GM12878 (cell line): ENCODE results near the gene NCKAP5. TPM values are rescaled to one million over a fixed set of nuclear protein-coding genes. Genes with fewer than 3 reads are reported as not detected.

Source experiments
- BRCA1 ChIP-seq: IDR thresholded peaks from 2 replicates; pipeline ENCODE4 v1.6.1; 2011; ENCODE audit warnings: low read depth, low read length, improper control_type of control experiment
- MYB ChIP-seq: fragments of 150-350 bp; IDR thresholded peaks from 2 replicates; pipeline ENCODE4 v1.6.1; 2014; ENCODE audit warnings: mild to moderate bottlenecking, low read depth, low read length, borderline replicate concordance
- SUZ12 ChIP-seq: fragments of 200-600 bp; sonication (generic); IDR thresholded peaks from one replicate; pipeline ENCODE4 v1.6.1; 2018; ENCODE audit warnings: antibody characterized with exemption, mild to moderate bottlenecking; ENCODE audit not compliant: unreplicated experiment
- YBX1 ChIP-seq: fragments of 450-650 bp; IDR thresholded peaks from 2 replicates; pipeline ENCODE4 v1.6.1; 2016; ENCODE audit warnings: antibody characterized with exemption
- ZNF24 ChIP-seq: fragments of 450-650 bp; IDR thresholded peaks from 2 replicates; pipeline ENCODE4 v1.6.1; 2017; ENCODE audit warnings: antibody characterized with exemption, mild to moderate bottlenecking
- polyA plus RNA-seq, 11 experiments: library from polyadenylated mRNA; depleted of rRNA in 4 of 11; unstranded in 6 of 11; stranded (reverse) in 5 of 11; fragments of >200 nt; fragmentation: Nextera tagmentation in 4 of 11; fragmentation: Illumina TruSeq in 1 of 11; extraction: Ambion mirVana in 4 of 11; extraction: Trizol in 1 of 11; gene quantifications; 1 replicate in 1 of 11; 2 replicates in 10 of 11; pipeline versions ENCODE4 v1.2.1 to v1.2.3, GENCODE V29; 2011 to 2016; ENCODE audit warnings: inconsistent platforms in 2 of 11, missing spikeins in 2 of 11, low read depth in 1 of 11
- total RNA-seq, 4 experiments: library from RNA; depleted of rRNA in 3 of 4; stranded (reverse); fragments of >200 nt in 3 of 4; fragmentation: Illumina TruSeq in 1 of 4; extraction: Trizol in 1 of 4; gene quantifications; 2 replicates each; pipeline versions ENCODE4 v1.2.1 to v1.2.3, GENCODE V29; 2013 to 2021
- TF ChIP-seq, protein P1 (sequence below): fragments of 150-350 bp; IDR thresholded peaks from 2 replicates; pipeline ENCODE4 v1.6.1; 2016; ENCODE audit warnings: low read depth, low read length
- TF ChIP-seq, protein P2 (sequence below): IDR thresholded peaks from 2 replicates; pipeline ENCODE4 v1.6.1; 2012; ENCODE audit warnings: mild to moderate bottlenecking, low read depth, low read length

NCKAP5 gene
- total and polyA plus RNA-seq, 10 of the 15 experiments (the other 5 are each of a cell fraction or from before 2014, with no cell fraction given) = 0.06 to 0.44 (median 0.16) TPM

DNA sequence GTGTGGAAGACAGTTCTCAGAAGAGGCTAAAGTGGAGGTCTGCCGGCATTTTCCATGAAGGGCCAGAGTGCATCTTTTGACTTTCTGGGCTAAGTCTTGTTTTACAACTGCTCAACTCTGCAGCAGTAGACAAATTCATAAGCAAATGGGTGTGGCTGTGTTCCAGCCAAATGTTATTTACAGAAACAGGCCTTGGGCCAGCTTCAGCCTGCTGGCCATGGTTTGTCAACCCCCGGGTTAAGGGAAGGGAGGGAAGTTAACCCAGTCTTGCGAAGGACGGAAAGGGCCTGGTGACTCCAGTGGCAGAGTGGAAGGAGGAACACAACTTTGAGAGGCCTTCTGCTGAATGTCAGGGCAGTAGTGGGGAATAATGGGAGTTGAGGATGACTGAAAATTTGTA lies 34.3 kb upstream of the NCKAP5 start (continued):
- TF ChIP-seq, protein P1, sequence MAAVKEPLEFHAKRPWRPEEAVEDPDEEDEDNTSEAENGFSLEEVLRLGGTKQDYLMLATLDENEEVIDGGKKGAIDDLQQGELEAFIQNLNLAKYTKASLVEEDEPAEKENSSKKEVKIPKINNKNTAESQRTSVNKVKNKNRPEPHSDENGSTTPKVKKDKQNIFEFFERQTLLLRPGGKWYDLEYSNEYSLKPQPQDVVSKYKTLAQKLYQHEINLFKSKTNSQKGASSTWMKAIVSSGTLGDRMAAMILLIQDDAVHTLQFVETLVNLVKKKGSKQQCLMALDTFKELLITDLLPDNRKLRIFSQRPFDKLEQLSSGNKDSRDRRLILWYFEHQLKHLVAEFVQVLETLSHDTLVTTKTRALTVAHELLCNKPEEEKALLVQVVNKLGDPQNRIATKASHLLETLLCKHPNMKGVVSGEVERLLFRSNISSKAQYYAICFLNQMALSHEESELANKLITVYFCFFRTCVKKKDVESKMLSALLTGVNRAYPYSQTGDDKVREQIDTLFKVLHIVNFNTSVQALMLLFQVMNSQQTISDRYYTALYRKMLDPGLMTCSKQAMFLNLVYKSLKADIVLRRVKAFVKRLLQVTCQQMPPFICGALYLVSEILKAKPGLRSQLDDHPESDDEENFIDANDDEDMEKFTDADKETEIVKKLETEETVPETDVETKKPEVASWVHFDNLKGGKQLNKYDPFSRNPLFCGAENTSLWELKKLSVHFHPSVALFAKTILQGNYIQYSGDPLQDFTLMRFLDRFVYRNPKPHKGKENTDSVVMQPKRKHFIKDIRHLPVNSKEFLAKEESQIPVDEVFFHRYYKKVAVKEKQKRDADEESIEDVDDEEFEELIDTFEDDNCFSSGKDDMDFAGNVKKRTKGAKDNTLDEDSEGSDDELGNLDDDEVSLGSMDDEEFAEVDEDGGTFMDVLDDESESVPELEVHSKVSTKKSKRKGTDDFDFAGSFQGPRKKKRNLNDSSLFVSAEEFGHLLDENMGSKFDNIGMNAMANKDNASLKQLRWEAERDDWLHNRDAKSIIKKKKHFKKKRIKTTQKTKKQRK = no peak
- TF ChIP-seq ZNF24 (no peak), SUZ12 (no peak), BRCA1 (no peak), MYB (no peak), YBX1 (no peak)
- TF ChIP-seq, protein P2, sequence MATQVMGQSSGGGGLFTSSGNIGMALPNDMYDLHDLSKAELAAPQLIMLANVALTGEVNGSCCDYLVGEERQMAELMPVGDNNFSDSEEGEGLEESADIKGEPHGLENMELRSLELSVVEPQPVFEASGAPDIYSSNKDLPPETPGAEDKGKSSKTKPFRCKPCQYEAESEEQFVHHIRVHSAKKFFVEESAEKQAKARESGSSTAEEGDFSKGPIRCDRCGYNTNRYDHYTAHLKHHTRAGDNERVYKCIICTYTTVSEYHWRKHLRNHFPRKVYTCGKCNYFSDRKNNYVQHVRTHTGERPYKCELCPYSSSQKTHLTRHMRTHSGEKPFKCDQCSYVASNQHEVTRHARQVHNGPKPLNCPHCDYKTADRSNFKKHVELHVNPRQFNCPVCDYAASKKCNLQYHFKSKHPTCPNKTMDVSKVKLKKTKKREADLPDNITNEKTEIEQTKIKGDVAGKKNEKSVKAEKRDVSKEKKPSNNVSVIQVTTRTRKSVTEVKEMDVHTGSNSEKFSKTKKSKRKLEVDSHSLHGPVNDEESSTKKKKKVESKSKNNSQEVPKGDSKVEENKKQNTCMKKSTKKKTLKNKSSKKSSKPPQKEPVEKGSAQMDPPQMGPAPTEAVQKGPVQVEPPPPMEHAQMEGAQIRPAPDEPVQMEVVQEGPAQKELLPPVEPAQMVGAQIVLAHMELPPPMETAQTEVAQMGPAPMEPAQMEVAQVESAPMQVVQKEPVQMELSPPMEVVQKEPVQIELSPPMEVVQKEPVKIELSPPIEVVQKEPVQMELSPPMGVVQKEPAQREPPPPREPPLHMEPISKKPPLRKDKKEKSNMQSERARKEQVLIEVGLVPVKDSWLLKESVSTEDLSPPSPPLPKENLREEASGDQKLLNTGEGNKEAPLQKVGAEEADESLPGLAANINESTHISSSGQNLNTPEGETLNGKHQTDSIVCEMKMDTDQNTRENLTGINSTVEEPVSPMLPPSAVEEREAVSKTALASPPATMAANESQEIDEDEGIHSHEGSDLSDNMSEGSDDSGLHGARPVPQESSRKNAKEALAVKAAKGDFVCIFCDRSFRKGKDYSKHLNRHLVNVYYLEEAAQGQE = no peak
